Progenitor cell of endocrine pancreas (in vitro differentiated cells): ENCODE measurements around the gene BCAS3. TPM values are rescaled to one million over a fixed set of nuclear protein-coding genes. Genes with fewer than 3 reads are reported as not detected.

Source experiments
- DNase-seq: peaks from one replicate; pipeline ENCODE4 v3.0.0; 2021; ENCODE audit warnings: low spot score; ENCODE audit not compliant: unreplicated experiment
- H3K27ac Mint-ChIP-seq: 2 replicates; pipeline ENCODE4 v1.8.0; 2021; ENCODE audit warnings: mild to moderate bottlenecking, moderate library complexity, mixed read lengths
- H3K27me3 Mint-ChIP-seq: 2 replicates; pipeline ENCODE4 v1.8.0; 2021; ENCODE audit warnings: mixed read lengths
- H3K36me3 Mint-ChIP-seq: 2 replicates; pipeline ENCODE4 v1.8.0; 2022; ENCODE audit warnings: mixed read lengths; ENCODE audit not compliant: insufficient read depth
- H3K4me1 Mint-ChIP-seq: 2 replicates; pipeline ENCODE4 v1.8.0; 2021; ENCODE audit warnings: low read depth, mixed read lengths
- H3K4me3 Mint-ChIP-seq: 2 replicates; pipeline ENCODE4 v1.8.0; 2021; ENCODE audit warnings: low read depth, mild to moderate bottlenecking, moderate library complexity, mixed read lengths
- H3K9me3 Mint-ChIP-seq: 2 replicates; pipeline ENCODE4 v1.8.0; 2021; ENCODE audit warnings: low read depth, mixed read lengths
- total RNA-seq: library from RNA; stranded (reverse); gene quantifications from 2 replicates; pipeline ENCODE4 v1.2.1, GENCODE V29; 2021
- TF ChIP-seq, protein P1 (sequence below): fragments of 200-600 bp; sonication (generic); IDR thresholded peaks from one replicate; pipeline ENCODE4 v1.5.0; 2021; ENCODE audit warnings: antibody characterized with exemption, mild to moderate bottlenecking; ENCODE audit not compliant: unreplicated experiment

BCAS3 gene
- total RNA-seq, 1 donor from 2014 or later, result 36.1 TPM

DNA sequence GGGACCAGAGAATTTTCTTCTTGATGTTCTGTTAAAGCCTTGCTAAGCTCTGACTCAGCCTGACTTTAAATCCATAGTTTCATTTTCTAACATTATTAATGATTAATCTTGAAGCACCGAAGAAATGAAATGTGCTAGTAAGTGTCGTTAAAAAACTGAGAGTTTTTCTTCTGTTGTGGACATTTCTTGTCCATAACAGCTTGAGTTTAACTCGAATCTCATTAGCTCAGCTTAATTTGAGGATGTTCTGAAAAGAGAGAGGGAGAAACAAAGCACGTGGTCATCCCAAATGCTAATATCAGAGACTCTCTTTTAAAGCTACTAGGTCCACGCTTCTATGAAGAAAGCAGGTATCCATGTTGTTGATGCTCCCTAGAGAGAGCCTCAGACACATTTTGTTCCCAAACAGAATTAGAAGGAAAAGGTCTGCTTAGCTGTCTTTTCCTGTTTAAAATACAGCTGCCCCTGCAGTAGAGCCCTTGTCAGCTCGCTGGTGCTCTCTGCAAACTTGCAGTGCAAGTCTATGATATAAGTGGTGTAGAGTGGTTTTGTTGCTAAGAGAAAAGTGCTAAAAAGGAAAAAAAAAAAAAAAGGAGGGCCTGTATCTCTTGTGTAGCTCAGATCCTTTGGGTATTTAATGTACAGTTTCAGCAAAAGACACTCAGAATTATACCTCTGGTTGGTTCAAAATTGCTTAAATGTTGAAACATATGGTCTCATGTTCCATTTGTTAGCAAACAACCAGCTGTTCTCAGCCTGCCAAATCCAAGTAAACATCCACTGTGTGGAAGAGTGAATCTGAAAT lies 530.9 kb downstream of the BCAS3 start:
- no peak for DNase-seq
- H3K36me3 Mint-ChIP-seq, result no peaks in the 10 kb centered on the region
- H3K4me1 Mint-ChIP-seq, result peaks cover 19% of the 10 kb centered on the region
- peak overlapping the region; percentile 13 for H3K27ac Mint-ChIP-seq
- TF ChIP-seq, protein P1, sequence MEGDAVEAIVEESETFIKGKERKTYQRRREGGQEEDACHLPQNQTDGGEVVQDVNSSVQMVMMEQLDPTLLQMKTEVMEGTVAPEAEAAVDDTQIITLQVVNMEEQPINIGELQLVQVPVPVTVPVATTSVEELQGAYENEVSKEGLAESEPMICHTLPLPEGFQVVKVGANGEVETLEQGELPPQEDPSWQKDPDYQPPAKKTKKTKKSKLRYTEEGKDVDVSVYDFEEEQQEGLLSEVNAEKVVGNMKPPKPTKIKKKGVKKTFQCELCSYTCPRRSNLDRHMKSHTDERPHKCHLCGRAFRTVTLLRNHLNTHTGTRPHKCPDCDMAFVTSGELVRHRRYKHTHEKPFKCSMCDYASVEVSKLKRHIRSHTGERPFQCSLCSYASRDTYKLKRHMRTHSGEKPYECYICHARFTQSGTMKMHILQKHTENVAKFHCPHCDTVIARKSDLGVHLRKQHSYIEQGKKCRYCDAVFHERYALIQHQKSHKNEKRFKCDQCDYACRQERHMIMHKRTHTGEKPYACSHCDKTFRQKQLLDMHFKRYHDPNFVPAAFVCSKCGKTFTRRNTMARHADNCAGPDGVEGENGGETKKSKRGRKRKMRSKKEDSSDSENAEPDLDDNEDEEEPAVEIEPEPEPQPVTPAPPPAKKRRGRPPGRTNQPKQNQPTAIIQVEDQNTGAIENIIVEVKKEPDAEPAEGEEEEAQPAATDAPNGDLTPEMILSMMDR, result no peak
- no peaks in the 10 kb centered on the region for H3K9me3 Mint-ChIP-seq
- no peaks in the 10 kb centered on the region for H3K27me3 Mint-ChIP-seq
- H3K4me3 Mint-ChIP-seq, result no peak overlapping the region

DNA sequence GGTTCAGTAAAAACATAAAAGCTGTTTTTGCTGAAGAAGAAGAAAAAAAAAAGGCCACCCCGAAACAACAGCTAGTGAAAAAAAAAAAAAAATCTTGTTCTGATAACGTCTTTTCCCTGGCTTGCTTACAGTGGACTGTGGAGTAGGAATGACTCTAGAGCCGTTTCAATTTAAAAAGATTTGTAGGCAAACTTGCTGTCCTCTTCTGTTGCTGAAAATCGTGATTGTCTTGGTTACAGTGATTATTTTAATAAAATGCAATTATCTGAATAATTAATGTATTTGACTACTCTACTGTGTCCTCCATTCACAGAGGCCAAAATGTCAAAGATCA lies 531.4 kb downstream of the BCAS3 start:
- peak overlapping the region; percentile 10 for H3K27ac Mint-ChIP-seq
- no peaks in the 10 kb centered on the region for H3K36me3 Mint-ChIP-seq
- H3K27me3 Mint-ChIP-seq, result no peaks in the 10 kb centered on the region
- H3K4me1 Mint-ChIP-seq, result peaks cover 18% of the 10 kb centered on the region
- no peak overlapping the region for H3K4me3 Mint-ChIP-seq
- H3K9me3 Mint-ChIP-seq, result no peaks in the 10 kb centered on the region
- DNase-seq, result no peak
- TF ChIP-seq, protein P1, result no peak

- H3K27ac Mint-ChIP-seq, result no peak overlapping the region
- H3K36me3 Mint-ChIP-seq, result no peaks in the 10 kb centered on the region
- TF ChIP-seq, protein P1, result no peak
- no peak for DNase-seq
- peaks cover 18% of the 10 kb centered on the region for H3K4me1 Mint-ChIP-seq
- H3K4me3 Mint-ChIP-seq, result no peak overlapping the region
- no peaks in the 10 kb centered on the region for H3K27me3 Mint-ChIP-seq
- H3K9me3 Mint-ChIP-seq, result no peaks in the 10 kb centered on the region
Measured at GRCh38 chr17:61209525-61209924, 531.9 kb downstream of the BCAS3 start.

GRCh38 chr17:61211236-61211635 lies 533.6 kb downstream of the BCAS3 start:
- Mint-ChIP-seq H3K9me3 (no peaks in the 10 kb centered on the region), H3K4me1 (peaks cover 18% of the 10 kb centered on the region), H3K4me3 (no peak overlapping the region), H3K36me3 (no peaks in the 10 kb centered on the region), H3K27me3 (no peaks in the 10 kb centered on the region), H3K27ac (no peak overlapping the region)
- DNase-seq, result no peak
- TF ChIP-seq, protein P1, result no peak

DNA sequence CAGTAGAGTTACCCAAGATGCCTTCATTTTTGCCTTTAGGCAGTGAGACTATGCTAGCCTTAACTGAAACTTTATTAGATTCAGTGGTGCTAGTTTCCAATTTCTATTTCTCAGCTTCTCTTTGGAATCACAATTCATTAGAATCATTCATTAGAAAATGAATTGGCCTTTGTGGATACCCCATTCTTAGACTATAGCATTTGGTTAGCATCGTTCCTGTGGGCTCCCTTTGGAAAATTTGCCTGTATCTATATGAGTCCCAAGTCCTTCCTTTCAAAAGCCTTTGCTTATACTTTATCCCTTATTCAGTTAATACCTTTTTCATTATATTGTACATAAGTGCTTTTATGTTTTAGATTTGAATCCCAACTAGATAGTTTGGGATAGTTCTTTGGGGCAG lies 535.0 kb downstream of the BCAS3 start:
- no peaks in the 10 kb centered on the region for H3K27me3 Mint-ChIP-seq
- H3K36me3 Mint-ChIP-seq, result no peaks in the 10 kb centered on the region
- no peak overlapping the region for H3K4me3 Mint-ChIP-seq
- TF ChIP-seq, protein P1, result no peak
- peaks cover 18% of the 10 kb centered on the region for H3K4me1 Mint-ChIP-seq
- DNase-seq, result no peak
- H3K27ac Mint-ChIP-seq, result no peak overlapping the region
- no peaks in the 10 kb centered on the region for H3K9me3 Mint-ChIP-seq
